Mesenteric fat pad (tissue), 1 donor: Measurements from ENCODE around the gene ASTN2. TPM values are rescaled to one million over a fixed set of nuclear protein-coding genes. Genes with fewer than 3 reads are reported as not detected.

Experiments
- DNase-seq: peaks from one replicate; pipeline ENCODE4 v3.0.0-alpha.2; 2020; ENCODE audit warnings: low spot score
- long read RNA-seq: library from polyadenylated mRNA; unstranded; transcript quantifications from one replicate; pipeline ENCODE4 v2.0.0, GENCODE V29; 2020
- total RNA-seq: library from RNA; stranded (reverse); fragmentation: NEBNext Ultra II Directional; extraction: Animal tissue kit (Norgen Biotek cat#: 25700); gene quantifications from one replicate; pipeline ENCODE4 v1.2.1, GENCODE V29; 2021
- donor health status: DM: yes; HTN: yes; CAD: no.

The ASTN2 gene
- 3.1 TPM for total RNA-seq
- long read RNA-seq, partial matches to known transcripts: 8 of 26 reads
- long read RNA-seq, other reads (novel, unspliced or antisense): 18 of 26 reads

GRCh38 chr9:117414906-117415331 lies at the start of gene ASTN2:
TSS of gene ASTN2 (minus strand) at chr9:117415057. CDS start at chr9:117414938, 119 bp downstream.
- no peak for DNase-seq

GRCh38 chr9:117462861-117463260 lies 48.0 kb upstream of the ASTN2 start:
- no peak for DNase-seq

- no peak for DNase-seq
These were observed 46.5 kb upstream of the ASTN2 start for GRCh38 chr9:117461386-117461785.

- DNase-seq: no peak
These were observed 45.9 kb upstream of the ASTN2 start for GRCh38 chr9:117460743-117461142.

GRCh38 chr9:117459913-117460312 lies 45.1 kb upstream of the ASTN2 start:
- no peak for DNase-seq

GRCh38 chr9:117458066-117458465 lies 43.2 kb upstream of the ASTN2 start:
- DNase-seq: no peak

GRCh38 chr9:117454711-117455110 lies 39.9 kb upstream of the ASTN2 start:
- DNase-seq: no peak

- no peak for DNase-seq
These were observed 38.9 kb upstream of the ASTN2 start for GRCh38 chr9:117453737-117454136.

GRCh38 chr9:117451311-117451710 lies 36.5 kb upstream of the ASTN2 start:
- no peak for DNase-seq

GRCh38 chr9:117448066-117448465 lies 33.2 kb upstream of the ASTN2 start:
- DNase-seq: no peak

- no peak for DNase-seq
These were observed 30.8 kb upstream of the ASTN2 start for GRCh38 chr9:117445631-117446030.

GRCh38 chr9:117444501-117444900 lies 29.6 kb upstream of the ASTN2 start:
- no peak for DNase-seq

GRCh38 chr9:117437283-117437682 lies 22.4 kb upstream of the ASTN2 start:
- DNase-seq: no peak

GRCh38 chr9:117435630-117436261 lies 20.9 kb upstream of the ASTN2 start:
- DNase-seq: no peak

- DNase-seq: no peak
These were observed 19.7 kb upstream of the ASTN2 start for GRCh38 chr9:117434566-117434965.

GRCh38 chr9:117430813-117431212 lies 16.0 kb upstream of the ASTN2 start:
- DNase-seq: no peak

- DNase-seq: no peak
These were observed 12.6 kb upstream of the ASTN2 start for GRCh38 chr9:117427357-117427913.

GRCh38 chr9:117425566-117425965 lies 10.7 kb upstream of the ASTN2 start:
- no peak for DNase-seq

GRCh38 chr9:117424291-117424690 lies 9.4 kb upstream of the ASTN2 start:
- DNase-seq: no peak

GRCh38 chr9:117418111-117418510 lies 3.3 kb upstream of the ASTN2 start:
- DNase-seq: no peak

GRCh38 chr9:117416856-117417255 lies 2.0 kb upstream of the ASTN2 start:
- no peak for DNase-seq

GRCh38 chr9:117415358-117415914 lies 579 bp upstream of the ASTN2 start:
- no peak for DNase-seq
